GM08714 (cell line): ENCODE measurements around the gene RARRES1.

Experiments used
- H3K4me3 ChIP-seq: fragments of 200-500 bp; sonication (Bioruptor generic); 2 replicates; pipeline ENCODE4 v1.5.1; 2014; ENCODE audit warnings: mild to moderate bottlenecking, low read length, inconsistent platforms
- ZNF274 ChIP-seq: IDR thresholded peaks from 2 replicates; pipeline ENCODE4 v1.6.1; 2012; ENCODE audit warnings: mild to moderate bottlenecking, low read depth, low read length

Gene RARRES1

GRCh38 chr3:158668506-158668905, 63.8 kb downstream of the RARRES1 start:
- H3K4me3 ChIP-seq: no peak overlapping the region
- no peak for TF ChIP-seq ZNF274

- TF ChIP-seq ZNF274: no peak
- no peak overlapping the region for H3K4me3 ChIP-seq
These were observed 65.8 kb downstream of the RARRES1 start for GRCh38 chr3:158666416-158666815.

DNA sequence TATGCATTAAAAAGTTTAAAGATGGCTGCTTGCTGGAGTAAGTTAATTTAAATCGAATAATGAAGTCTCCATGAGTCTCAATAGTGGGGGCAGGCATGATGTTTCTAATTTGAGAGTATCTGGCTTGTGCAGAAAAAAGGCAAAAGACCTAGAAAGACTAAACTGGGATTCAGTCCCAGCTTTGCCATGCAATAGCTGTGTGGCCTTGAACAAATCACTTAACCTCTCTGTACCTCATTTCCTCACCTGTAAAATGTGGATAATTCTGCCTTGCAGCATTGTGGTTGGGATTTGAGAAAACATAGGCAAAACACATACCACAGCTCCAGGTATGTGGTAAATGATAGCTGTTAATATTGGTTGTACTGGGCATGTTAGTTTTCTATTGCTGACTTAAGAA, 68.4 kb downstream of the RARRES1 start:
- TF ChIP-seq ZNF274: no peak
- no peak overlapping the region for H3K4me3 ChIP-seq

- H3K4me3 ChIP-seq: no peak overlapping the region
- no peak for TF ChIP-seq ZNF274
These were observed 69.0 kb downstream of the RARRES1 start for GRCh38 chr3:158663246-158663645.

DNA sequence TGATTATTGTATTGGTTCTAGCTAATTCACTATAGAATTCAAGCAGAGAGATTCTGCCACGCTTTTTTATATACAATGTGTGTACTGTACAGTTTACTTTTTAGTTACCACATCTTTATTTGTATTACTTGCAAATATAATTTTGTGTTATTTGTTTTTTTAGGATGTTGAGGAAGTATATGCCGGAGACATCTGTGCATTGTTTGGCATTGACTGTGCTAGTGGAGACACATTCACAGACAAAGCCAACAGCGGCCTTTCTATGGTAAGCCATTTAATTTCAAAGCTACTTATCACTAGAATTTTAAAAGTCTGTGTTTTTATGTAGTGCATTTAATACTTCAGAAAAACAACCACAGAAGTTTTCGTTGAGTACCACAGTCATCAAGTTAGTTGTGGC, 71.5 kb downstream of the RARRES1 start:
- TF ChIP-seq ZNF274: no peak
- no peak overlapping the region for H3K4me3 ChIP-seq

DNA sequence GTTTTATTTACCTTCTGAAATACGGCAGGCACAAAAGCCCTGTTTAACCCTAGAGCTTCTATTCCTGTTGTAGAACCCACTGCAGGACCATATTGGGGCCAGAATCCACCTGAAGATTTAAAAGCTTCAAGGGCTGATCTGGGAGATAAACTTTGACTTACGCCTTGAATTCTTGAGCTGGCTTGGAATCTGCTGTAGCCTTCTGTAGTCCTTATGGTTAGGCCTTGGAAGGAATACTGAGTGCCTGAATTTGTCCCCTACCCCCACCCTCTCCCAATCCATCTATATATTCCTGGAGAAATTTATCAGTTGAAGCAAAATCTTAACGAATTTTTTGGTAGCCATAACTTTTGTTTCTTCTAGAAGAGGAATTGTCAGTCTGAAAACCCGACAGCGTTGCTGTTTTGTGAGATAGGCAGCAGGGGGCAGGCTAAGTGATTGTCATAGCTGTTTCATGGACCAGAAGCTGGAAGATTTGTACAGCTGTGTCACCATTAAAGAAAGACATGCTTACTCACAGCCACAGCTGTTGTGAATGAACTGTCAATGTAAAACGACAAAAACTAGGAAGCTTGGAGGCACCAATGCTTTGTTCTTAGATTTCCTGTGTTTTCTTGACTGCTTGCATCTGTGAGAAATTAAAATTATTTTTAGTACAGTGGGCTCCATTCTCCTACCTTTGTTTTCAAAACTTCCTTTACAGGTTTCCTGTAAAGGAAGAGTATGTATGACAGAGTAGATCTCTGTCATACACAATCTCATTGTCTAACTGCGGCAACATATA, 72.6 kb downstream of the RARRES1 start:
- no peak for TF ChIP-seq ZNF274

GRCh38 chr3:158658889-158659288, 73.4 kb downstream of the RARRES1 start:
- no peak for TF ChIP-seq ZNF274

More for the DNA sequence above, 72.6 kb downstream of the RARRES1 start:
- no peak overlapping the region for H3K4me3 ChIP-seq

DNA sequence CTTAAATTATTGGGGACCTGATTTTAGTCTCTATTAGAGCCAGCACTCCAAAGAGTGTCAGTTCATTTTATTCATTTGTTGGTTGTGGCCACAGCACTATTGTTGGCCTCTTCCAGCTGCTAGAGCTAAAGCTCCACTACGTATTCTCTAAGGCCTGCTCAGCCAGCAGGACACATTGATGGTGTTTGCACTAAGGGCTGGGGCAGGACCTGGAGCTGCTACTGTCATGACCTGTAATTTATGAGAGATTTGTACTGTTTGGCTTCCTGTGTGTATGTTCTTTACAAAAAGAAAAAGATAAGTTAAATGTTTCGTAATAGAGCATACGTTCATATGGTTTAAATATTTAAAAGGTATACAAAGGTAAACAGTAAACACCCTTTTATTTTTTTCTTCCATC, 79.8 kb downstream of the RARRES1 start:
- no peak overlapping the region for H3K4me3 ChIP-seq
- no peak for TF ChIP-seq ZNF274

More at GRCh38 chr3:158658889-158659288, 73.4 kb downstream of the RARRES1 start:
- no peak overlapping the region for H3K4me3 ChIP-seq

DNA sequence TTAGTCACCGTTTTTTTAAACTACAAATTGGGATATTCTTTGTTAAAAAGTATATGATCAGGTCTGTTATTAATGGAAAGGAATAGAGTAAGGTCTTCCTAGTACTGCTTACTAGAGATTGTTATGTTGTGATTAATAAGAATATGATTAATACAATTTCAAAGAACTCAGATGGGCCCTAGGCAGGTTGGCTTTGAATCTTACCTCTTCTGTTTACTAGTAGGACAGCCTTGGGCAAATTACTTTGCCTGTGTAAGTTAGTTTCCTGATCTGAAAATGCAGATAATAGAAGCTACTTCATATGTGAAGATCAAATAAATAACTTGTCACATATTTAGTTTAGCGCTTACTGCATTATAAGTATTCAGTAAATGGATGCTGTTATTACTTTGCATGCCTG, 81.1 kb downstream of the RARRES1 start:
- TF ChIP-seq ZNF274: no peak
- no peak overlapping the region for H3K4me3 ChIP-seq

- TF ChIP-seq ZNF274: no peak
- H3K4me3 ChIP-seq: no peak overlapping the region
These were observed 82.5 kb downstream of the RARRES1 start for GRCh38 chr3:158649791-158650190.
